Natural killer cell (primary cell): ENCODE measurements around the gene LRRC4. TPM values are rescaled to one million over a fixed set of nuclear protein-coding genes. Genes with fewer than 3 reads are reported as not detected.

ENCODE experiments used
- ATAC-seq, 3 donors: fragments of 150-1000 bp in 2 of 3; fragments of 200-7000 bp in 1 of 3; cut with Tn5 transposase; 1 replicate in 1 of 3; 2 replicates in 2 of 3; pipeline ENCODE4 v1.10.0; 2021; ENCODE audit warnings: mild to moderate bottlenecking in 2 of 3, moderate library complexity in 2 of 3
- DNase-seq, 2 donors: peaks; one replicate each; pipeline versions ENCODE4 v3.0.0 to v3.0.0-alpha.2; 2013 to 2021; ENCODE audit warnings: mixed read lengths in 1 of 2
- H3K27ac ChIP-seq: one replicate; pipeline ENCODE4 v1.5.1; 2013; ENCODE audit warnings: mild to moderate bottlenecking, low read length
- H3K27me3 ChIP-seq: one replicate; pipeline ENCODE4 v1.6.1; 2013; ENCODE audit warnings: low read length; ENCODE audit not compliant: control insufficient read depth, insufficient read depth
- H3K36me3 ChIP-seq: one replicate; pipeline ENCODE4 v1.6.1; 2013; ENCODE audit warnings: low read length; ENCODE audit not compliant: control insufficient read depth, insufficient read depth
- H3K4me1 ChIP-seq: one replicate; pipeline ENCODE4 v1.6.1; 2013; ENCODE audit warnings: low read length; ENCODE audit not compliant: control insufficient read depth, insufficient read depth
- H3K4me3 ChIP-seq: one replicate; pipeline ENCODE4 v1.5.1; 2013; ENCODE audit warnings: low read length
- H3K9me3 ChIP-seq: one replicate; pipeline ENCODE4 v1.6.1; 2013; ENCODE audit warnings: low read length; ENCODE audit not compliant: control insufficient read depth, insufficient read depth
- H3K27ac Mint-ChIP-seq, 2 donors: one replicate each; pipeline ENCODE4 v1.8.0; 2022; ENCODE audit warnings: mild to moderate bottlenecking in 2 of 2, mixed read lengths in 2 of 2, moderate library complexity in 1 of 2
- H3K27me3 Mint-ChIP-seq, 2 donors: one replicate each; pipeline ENCODE4 v1.8.0; 2022; ENCODE audit warnings: low read depth in 2 of 2, mixed read lengths in 2 of 2
- H3K36me3 Mint-ChIP-seq: one replicate; pipeline ENCODE4 v1.8.0; 2022; ENCODE audit warnings: mixed read lengths
- H3K4me1 Mint-ChIP-seq, 2 donors: one replicate each; pipeline ENCODE4 v1.8.0; 2022; ENCODE audit warnings: mixed read lengths in 2 of 2
- H3K4me3 Mint-ChIP-seq: one replicate; pipeline ENCODE4 v1.8.0; 2022; ENCODE audit warnings: mild to moderate bottlenecking, moderate library complexity, mixed read lengths
- H3K9me3 Mint-ChIP-seq, 2 donors: one replicate each; pipeline ENCODE4 v1.8.0; 2022; ENCODE audit warnings: mixed read lengths in 2 of 2
- CTCF ChIP-seq: fragments of 200-600 bp; IDR thresholded peaks from one replicate; pipeline ENCODE4 v1.8.0; 2022; ENCODE audit warnings: antibody characterized with exemption
- WGBS: methylation state at CpG from one replicate; pipeline ENCODE4 v1.1.7; 2013; ENCODE audit warnings: missing lambda C conversion rate; ENCODE audit not compliant: insufficient coverage; 5-methylcytosine and 5-hydroxymethylcytosine counted together
- intact Hi-C: fragments of 100-400 bp; cut with micrococcal nuclease; formaldehyde crosslinking; loops from one replicate; pipeline ENCODE4 v1.14.2; 2022
- total RNA-seq, 4 donors: library from RNA; stranded (reverse); fragments of 120-200 nt in 1 of 4; gene quantifications; one replicate each; pipeline versions ENCODE4 v1.2.3 to v1.2.4, GENCODE V29; 2013 to 2022

Gene LRRC4
- total RNA-seq, 3 donors from 2014 or later (not counting 1 experiment from before 2014, with no cell fraction given): 0.79 to 2.4 (median 1.8) TPM

- Mint-ChIP-seq H3K4me3 (no peak overlapping the region), H3K9me3 (no peaks in the 10 kb centered on the region)
Measured at GRCh38 chr7:128019288-128019687, 11.9 kb downstream of the LRRC4 start.

GRCh38 chr7:128017862-128018845 is 13.1 kb downstream of the LRRC4 start:
- H3K4me1 ChIP-seq: no peaks in the 10 kb centered on the region
- no peaks in the 10 kb centered on the region for H3K9me3 ChIP-seq
- DNase-seq: no peak
- Mint-ChIP-seq H3K36me3 (no peaks in the 10 kb centered on the region), H3K4me1 (peaks cover 0 to 12% of the 10 kb centered on the region in 2 donors), H3K27ac (no peak overlapping the region), H3K9me3 (no peaks in the 10 kb centered on the region), H3K27me3 (no peaks in the 10 kb centered on the region), H3K4me3 (no peak overlapping the region)
- ATAC-seq: no peak
- no peak overlapping the region for H3K27ac ChIP-seq
- peaks cover 3% of the 10 kb centered on the region for H3K36me3 ChIP-seq
- intact Hi-C loops: no loop called here
- no peak overlapping the region for H3K4me3 ChIP-seq
- H3K27me3 ChIP-seq: no peaks in the 10 kb centered on the region
- WGBS: 91% methylated on average over 8 of the region's 8 CpGs
- TF ChIP-seq CTCF: no peak

More at GRCh38 chr7:128019288-128019687, 11.9 kb downstream of the LRRC4 start:
- WGBS: 100% methylated on average over 3 of the region's 3 CpGs
- Histone ChIP-seq H3K4me3 (no peak overlapping the region), H3K4me1 (no peaks in the 10 kb centered on the region), H3K36me3 (peaks cover 3% of the 10 kb centered on the region), H3K27me3 (no peaks in the 10 kb centered on the region), H3K27ac (no peak overlapping the region), H3K9me3 (no peaks in the 10 kb centered on the region)
- H3K27ac Mint-ChIP-seq: no peak overlapping the region
- intact Hi-C loops: no loop called here
- no peaks in the 10 kb centered on the region for H3K27me3 Mint-ChIP-seq
- H3K4me1 Mint-ChIP-seq: peaks cover 0 to 17% of the 10 kb centered on the region in 2 donors
- H3K36me3 Mint-ChIP-seq: no peaks in the 10 kb centered on the region
- no peak for TF ChIP-seq CTCF
- no peak for ATAC-seq
- DNase-seq: no peak

GRCh38 chr7:128017460-128017859 is 13.8 kb downstream of the LRRC4 start:
- Histone ChIP-seq H3K27me3 (no peaks in the 10 kb centered on the region), H3K27ac (no peak overlapping the region), H3K9me3 (no peaks in the 10 kb centered on the region), H3K4me3 (no peak overlapping the region), H3K36me3 (peaks cover 5% of the 10 kb centered on the region), H3K4me1 (no peaks in the 10 kb centered on the region)
- 96% methylated on average over 6 of the region's 6 CpGs for WGBS
- peaks cover 0 to 8% of the 10 kb centered on the region in 2 donors for H3K4me1 Mint-ChIP-seq
- H3K9me3 Mint-ChIP-seq: no peaks in the 10 kb centered on the region
- H3K4me3 Mint-ChIP-seq: no peak overlapping the region
- DNase-seq (no peak), ATAC-seq (no peak)
- intact Hi-C loops: no loop called here
- H3K36me3 Mint-ChIP-seq: no peaks in the 10 kb centered on the region
- no peak overlapping the region for H3K27ac Mint-ChIP-seq
- no peak for TF ChIP-seq CTCF
- H3K27me3 Mint-ChIP-seq: no peaks in the 10 kb centered on the region
